SKM-1 treated with dmso at 0.1 percent for 144 hours (cell line): Measurements from ENCODE around the gene KATNB1.
"Not testable (repeated sequence)": the region's sequence is repeated elsewhere in the genome, so short reads cannot be mapped to it uniquely, and the experiment has no call there.

ENCODE experiments used
- DNase-seq: peaks from one replicate; lab custom pipeline; 2025; ENCODE audit not compliant: unreplicated experiment; lab: John Stamatoyannopoulos, UW

Gene KATNB1

DNA sequence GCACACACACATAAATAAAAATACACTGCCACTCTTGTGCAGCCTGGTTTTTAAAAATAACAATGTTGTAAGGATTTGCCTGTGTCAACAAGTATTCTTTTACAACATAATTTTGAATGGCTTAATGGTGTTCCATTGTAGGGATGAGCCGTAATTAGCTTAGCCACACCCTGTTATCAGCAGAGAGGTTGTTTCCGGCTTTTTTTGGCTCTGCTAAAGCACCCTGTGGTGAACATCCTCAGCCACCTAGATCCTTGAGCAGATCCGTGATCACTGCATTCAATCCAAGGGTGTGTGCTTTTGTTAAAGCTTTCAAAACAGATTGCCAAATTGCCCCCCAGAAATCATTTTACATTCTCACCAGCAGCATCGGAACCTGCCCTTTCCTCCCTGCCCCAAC, 7.0 kb downstream of the KATNB1 start:
- no peak for DNase-seq

DNA sequence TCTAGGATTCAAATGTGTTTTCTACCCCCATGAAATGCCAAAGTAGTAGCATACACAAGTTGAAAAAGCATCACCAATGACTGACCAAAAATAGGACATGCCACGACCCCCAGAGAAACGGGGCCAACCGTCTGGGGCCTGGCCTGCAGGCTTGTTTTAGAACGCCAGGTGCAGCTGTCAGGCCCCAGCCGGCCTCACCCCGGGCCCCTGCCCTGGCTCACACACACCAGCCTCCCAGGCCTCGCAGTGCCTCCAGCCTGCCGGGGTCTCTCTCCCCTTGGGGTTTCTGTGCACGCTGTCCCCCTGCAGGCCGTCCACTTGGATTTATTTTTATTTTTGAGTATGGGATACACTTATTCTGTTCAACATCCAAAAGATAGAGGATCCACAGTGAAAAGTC, 7.9 kb downstream of the KATNB1 start:
- DNase-seq = no peak

DNA sequence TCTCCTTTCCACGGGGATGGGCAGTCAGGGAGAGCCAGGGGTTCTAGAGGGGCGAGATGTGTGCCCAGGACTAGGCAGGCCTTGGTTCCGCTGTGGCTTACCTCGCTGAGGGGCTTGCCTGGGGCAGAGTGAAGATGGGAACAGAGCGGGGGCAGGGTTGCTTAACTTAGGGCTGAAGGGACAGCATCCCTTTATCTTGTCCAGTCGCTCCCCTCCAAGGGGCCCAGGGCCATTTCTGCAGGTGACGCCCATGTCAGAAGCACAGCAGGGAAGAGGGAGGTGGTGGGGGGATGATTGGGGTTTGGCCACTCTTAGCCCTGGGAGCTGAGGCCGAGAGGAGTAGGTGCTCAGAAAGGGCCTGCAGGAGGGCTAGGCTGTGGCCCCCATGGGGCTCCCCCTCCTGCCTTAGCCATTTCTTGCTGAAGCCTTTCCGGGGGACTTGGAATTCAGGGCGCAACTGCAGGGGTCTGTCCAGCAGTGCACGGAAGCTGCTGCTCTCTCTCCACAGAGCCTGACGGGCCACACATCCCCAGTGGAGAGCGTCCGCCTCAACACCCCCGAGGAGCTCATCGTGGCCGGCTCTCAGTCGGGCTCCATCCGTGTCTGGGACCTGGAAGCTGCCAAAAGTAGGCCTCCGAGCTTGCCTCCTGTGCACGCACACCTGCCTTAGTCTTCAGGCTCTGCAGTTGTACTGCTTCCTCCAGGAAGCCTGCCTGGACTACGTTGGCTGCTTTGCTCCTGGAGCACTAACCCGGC, 8.5 kb downstream of the KATNB1 start:
- no peak for DNase-seq

DNA sequence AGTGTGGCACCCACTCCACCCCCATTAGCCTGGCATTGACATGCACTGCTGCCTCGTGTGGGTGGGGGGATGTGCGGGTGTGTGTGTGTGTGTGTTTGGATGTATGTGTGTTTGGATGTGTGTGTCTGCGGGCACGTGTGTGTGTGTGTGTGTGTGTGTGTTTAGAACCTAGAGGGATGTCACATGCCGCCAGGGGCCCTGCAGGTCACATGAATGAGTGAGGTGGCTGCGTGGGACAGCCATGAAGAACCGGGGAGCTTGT, 9.0 kb downstream of the KATNB1 start:
- no peak for DNase-seq

DNA sequence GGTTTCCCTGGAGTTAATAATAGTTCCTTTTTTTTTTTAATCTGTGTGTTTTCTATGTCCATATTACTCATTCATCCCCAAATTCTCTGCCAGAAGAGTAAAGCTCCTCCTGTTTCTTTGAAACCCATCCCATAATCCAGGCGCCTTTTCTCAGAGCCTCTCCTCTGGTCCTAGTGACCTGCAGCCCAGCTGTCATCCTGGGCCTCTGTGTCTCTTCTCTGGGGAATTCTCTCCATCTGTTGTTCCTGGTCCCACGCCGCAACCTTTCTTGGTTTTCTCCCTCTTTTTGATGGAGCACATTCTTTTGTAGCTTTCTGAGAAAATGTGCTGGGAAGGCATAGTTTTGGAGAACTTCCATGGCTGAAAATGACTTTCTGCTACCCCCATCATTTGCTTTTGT, 10.2 kb downstream of the KATNB1 start:
- no peak for DNase-seq

DNA sequence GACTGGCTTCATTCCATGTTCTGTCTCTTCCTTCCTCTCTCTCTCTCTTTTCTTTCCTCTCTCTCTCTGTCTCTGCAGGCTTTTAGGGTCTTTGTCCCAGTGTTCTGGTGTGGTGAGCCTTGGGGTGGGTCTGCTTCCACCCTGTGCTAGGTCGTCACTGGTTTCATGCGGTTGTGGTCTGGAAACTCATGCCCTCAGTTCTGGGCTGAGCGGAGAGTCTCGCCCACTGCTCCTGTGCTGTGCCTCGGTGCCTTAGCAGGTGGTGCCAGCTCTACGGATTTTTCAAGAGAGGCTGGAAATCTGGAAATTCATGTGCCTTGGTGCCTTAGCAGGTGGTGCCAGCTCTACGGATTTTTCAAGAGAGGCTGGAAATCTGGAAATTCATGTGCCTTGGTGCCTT, 10.7 kb downstream of the KATNB1 start:
- not testable (repeated sequence) for DNase-seq

DNA sequence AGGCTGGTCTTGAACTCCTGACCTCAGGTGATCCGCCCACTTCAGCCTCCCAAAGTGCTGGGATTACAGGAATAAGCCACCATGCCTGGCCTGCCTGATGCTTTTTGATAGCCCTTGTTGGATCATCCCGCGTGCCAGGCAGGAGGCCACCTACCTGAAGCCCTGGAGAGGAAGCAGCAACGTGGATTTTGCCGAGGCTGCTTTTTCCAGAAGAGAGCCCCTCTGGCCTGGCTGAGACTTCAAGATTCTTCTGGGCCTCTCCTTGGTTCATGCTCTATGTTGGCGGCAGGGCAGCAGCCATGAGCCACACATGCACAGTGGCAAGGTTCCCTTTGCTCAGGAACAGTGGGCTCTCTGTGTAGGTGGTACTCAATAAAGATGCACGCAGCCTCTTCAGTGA, 11.5 kb downstream of the KATNB1 start:
- no peak for DNase-seq

DNA sequence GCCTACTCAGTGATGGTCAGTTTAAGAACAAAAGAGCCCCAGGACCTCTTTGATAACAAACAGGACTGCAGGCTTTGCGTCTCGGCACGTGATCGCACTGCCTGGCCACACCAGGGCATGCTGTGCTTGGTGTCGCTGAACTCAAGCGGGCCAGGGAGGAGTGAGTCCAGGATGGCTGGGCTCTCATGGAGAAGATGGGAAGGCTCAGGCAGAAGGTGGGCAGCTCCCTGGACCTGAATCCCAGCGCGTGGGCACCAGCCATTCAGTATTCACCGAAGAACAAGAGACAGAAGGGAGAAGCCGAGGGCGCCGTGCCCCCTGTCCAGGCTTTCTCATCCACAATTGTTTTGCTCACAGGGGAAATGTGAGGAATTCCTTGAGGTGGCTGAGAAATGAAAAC, 11.9 kb downstream of the KATNB1 start:
- DNase-seq = no peak

DNA sequence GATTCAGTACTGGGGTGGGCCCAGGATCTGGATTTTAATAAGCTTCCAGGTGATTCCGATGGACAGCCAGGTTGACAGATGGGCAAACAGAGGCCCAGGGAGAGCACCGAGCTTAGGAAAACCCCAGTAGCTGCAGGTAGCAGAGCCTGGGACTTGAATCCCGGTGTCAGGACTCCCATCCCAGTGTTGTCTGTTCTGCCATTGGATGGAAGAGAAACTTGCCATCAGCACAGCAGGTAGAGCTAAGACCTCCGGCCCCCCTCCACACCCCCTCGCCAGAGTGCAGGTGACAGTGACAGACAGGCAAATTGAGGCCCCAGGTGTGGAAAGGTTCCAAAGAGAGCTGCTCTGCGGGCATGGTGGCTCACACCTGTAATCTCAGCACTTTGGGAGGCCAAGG, 12.4 kb downstream of the KATNB1 start:
- DNase-seq = no peak

DNA sequence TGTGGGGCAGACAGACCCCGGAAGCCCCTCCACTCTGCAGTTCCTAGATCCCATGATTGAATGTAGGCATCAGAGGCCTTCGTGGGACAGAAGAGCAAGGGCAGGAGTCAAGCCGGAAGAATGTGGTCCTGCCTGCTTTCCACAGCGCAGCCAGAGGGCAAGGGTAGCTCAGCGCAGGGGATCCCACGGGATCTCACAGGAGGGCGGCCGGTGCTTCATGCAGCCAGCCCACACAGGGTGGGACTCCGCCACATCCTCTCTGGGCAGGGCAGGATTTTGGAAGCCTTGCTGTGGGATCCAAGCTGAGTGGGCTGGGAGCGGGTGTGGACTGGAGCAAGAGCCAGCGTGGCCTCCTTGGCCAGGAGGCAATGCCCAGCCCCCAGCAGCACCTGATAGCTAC, 13.0 kb downstream of the KATNB1 start:
- no peak for DNase-seq

DNA sequence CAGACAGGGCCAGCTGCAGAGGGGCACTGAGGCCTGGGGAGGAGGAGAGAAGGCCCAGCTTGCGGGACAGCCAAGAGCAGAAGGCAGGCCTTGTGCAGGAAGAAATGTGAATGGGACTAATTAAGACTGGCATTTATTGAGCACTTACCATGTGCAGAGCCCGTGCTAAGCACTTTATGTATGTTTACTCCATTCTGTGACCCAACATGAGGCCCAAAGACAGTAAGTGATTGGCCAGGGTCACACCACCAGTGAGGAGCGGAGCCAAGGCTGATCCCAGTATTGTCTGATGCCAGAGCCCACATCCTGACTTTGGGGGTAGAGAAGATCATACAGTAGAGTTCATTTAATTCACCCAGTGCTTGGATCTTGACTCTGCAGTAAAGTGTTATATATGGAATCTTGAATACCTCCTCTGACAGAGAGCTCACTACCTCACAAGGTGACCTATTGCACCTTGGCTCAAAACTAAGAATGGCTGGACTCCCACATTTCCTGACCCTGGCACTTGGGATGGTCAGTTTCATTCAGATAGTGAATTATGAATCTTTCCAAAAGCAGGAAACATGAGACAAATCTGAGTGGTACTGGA, 13.6 kb downstream of the KATNB1 start:
- DNase-seq = no peak

DNA sequence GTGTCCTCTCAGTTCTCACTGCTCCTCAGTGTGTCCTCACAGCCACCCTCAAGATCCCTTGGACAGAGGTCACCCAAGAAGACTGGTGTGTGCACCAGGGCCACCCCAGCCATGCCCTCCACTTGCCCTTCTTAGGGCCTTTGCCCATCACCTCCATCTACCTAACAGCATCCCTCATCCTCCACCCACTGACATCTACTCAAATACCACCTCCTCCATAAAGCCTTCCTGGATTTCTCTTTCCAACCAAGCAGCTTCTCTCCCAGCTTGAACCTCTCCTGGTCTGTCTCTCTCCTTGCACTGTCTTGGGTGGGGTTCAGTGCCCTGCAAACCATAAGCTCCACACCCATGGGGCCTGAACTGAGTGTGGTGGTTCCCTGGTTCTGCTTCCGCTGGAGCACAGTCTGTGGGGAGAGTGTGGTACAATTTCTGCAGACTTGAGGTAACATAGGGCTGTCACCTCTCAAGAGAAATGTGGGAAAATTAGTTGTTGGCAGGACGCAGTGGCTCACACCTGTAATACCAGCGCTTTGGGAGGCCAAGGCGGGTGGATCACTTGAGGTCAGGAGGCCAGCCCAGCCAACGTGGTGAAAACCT, 14.4 kb downstream of the KATNB1 start:
- DNase-seq = no peak

DNA sequence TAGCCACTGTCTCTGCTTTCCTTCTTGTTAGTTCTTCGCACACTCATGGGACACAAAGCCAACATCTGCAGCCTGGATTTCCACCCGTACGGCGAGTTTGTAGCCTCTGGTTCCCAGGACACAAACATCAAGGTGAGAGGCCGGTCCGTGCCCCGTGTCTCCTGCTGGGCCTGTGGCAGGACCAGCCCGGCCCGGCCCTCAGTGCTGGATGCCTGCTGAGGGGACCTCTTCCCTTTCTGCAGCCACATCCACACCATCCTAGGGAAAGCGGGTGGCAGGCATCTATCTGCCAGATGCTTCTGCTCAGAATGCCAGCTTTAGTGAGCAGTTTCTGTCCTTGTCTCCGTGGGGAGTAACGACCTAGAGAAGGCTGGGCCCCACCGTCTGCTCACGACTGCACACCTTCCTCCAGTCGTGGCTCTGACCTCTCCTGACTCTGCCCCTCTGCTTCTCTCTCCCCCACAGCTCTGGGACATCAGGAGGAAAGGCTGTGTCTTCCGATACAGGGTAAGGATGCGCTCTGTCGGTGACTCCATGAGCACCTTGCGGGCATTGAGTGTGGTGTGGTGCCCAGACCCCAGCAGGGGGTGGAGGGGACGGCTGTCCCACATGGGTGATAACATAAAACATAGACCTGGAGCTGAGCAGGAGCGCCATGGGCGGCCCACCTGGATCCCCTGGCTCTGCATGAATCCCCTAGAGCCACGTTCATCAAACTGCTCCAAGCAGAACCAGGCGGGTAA, 15.4 kb downstream of the KATNB1 start:
- no peak for DNase-seq

DNA sequence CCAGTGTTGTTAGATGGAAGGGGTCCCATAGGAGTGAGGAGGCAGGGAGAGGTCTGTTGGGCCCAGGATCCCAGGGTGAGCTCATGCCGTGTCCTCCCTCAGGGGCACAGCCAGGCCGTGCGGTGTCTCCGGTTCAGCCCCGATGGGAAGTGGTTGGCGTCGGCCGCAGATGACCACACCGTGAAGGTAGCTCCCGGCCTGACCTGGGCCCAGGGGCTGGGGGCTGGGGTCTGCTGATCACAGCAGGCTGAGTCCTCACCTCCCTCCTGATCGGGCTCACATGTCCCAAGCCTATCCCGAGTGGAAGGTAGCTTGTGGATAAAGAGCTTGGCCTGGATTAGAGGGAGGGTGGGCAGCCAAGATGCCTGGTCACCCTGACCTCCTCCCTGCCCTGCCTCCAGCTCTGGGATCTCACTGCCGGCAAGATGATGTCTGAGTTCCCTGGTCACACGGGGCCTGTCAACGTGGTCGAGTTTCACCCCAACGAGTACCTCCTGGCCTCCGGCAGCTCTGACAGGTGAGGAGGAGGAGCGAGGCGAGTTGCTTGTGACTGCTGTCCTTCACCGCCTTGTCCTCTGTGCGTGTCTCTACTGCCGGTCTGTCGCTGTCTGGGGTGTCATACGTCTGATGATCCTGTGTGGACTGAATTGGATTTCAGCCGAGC, 16.1 kb downstream of the KATNB1 start:
- no peak for DNase-seq

DNA sequence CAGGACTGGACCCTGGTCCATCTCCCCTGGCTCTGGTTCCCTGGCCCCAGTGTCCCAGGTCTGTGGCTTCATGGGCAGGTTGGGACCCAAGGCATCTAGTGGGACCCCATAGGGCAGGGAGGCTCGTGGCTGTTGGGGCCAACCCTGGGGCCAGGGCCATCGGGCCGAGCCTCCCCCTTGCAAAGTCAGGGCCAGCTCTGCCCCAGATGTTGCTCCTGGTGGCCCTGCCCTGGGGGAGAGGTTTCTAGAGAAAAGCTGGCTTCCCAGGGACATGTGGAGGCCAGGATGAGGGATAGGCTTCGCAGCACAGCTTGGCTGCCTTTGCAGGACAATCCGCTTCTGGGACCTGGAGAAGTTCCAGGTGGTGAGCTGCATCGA, 16.6 kb downstream of the KATNB1 start:
- DNase-seq = no peak

DNA sequence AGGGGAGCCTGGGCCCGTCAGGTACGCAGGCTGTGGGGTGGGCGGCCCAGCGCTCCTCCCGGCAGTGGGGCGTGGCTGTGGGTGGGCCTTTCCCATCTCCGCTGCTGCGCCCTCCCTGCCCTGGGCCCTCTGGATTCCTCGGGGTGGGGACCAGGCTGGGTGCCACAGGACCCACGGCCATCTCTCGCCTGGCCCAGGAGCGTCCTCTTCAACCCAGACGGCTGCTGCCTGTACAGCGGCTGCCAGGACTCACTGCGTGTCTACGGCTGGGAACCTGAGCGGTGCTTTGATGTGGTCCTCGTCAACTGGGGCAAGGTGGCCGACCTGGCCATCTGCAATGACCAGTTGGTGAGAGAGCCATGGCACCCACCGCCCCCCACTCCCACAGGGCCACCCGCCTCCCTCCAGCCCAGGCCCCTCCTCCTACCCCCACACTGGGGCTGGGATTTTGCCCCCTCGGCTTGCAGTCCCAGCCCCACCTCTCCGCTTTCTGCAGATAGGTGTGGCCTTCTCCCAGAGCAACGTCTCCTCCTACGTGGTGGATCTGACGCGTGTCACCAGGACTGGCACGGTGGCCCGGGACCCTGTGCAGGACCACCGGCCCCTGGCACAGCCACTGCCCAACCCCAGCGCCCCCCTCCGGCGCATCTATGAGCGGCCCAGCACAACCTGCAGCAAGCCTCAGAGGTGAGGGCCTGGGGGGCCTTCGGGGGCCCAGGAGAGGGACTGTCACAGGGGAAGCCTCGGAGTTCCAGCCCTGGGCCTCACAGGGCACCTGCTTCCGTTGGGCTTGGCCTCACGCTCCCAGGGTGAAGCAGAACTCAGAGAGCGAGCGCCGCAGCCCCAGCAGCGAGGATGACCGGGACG, 17.2 kb downstream of the KATNB1 start:
- no peak for DNase-seq

DNA sequence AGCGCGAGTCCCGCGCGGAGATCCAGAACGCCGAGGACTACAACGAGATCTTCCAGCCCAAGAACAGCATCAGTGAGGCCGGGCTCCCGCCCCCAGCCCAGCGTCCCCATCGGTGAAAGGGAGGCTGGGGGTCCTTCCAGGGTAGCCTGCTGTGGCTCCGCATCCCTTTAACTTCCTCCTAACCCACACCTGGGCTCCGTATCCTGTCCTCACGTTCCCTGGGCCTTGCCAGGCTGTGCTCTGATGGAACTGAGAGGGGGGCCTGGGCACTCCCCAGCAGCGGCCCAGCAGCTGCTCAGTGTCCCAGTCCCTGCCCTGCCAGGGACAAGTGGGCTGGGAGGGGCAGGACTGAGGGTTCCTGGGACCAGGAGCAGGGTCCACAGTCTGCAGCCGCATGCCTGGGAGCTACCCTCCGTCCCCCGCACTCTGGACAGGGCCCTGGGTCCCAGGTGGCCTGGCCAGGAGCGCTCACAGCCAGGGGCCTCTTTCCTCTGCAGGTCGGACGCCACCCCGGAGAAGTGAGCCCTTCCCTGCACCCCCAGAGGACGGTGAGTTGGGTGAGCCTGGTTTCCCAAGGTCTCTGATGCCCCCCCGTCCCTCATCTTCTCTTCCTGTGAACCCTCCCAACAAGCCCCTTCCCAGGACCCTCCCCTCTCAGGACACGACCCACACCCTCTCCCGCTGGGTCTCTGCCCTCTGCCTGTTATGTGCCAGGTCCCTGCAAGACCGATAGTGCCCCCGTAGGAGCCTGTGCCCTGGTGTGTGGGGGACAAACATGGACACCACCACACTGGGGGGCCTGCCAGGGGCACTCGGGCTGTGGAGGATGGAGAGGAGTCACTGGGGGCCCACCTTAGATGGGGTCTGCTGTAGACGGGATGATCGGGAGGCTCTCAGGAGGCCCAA, 18.1 kb downstream of the KATNB1 start:
- DNase-seq = no peak

DNA sequence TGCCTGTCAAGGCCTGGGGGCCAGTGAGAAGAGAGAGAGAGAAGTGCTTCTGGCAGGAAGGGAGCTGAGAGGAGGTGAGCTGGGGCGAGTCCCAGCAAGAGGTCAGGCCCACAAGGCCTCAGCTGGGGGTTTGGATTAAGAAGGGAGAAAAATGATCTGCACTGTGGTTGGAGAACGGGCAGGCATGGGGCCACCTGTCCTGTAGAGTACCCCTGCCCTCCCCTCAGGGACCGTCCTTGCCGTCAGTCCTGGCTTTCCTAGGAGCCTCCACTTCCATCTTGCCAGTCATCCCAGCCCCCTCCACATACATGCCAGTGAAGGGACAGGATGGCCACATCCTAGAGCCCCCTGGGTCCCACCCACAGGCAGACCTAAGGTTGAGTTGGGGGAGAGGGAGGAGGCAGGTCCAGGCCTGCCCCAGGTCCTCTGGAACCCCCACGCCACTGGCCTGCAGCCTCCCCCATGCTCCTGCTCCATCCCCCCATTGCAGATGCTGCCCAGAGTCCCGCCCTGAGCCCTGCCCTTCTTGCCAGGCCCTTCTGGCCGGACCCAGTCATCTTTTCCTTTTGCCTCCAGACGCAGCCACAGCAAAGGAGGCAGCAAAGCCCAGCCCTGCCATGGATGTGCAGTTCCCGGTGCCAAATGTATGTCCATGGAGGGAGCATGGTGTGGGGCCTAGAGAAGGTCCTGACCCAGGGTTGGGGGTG, 18.9 kb downstream of the KATNB1 start:
- no peak for DNase-seq

DNA sequence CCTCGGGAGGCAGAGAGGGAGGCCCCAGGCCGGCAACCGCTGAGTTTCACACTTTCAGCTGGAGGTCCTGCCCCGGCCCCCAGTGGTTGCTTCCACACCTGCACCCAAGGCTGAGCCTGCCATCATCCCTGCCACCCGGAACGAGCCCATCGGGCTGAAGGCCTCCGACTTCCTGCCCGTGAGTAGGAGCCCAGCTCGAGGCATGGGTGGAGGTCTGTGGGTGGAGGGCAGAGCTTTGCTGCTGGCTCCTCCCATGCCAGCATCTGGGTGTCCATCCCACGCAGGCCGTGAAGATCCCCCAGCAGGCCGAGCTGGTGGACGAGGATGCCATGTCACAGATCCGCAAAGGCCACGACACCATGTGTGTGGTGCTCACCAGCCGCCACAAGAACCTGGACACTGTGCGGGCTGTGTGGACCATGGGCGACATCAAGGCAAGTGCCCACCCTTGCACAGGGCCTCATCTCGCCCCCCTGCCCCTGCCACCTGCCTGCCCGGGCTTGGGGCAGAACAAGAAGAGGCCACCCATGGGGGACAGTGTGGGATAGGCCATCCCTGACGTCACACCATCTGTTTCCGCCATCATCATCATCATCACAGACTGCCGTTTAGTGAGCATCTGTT, 19.6 kb downstream of the KATNB1 start:
- no peak for DNase-seq
